HCT116 (cell line): Measurements from ENCODE around the gene CGRRF1.

Experiments used
- EZH2 ChIP-seq: fragments of 200-600 bp; sonication (generic); IDR thresholded peaks from 2 replicates; pipeline ENCODE4 v1.6.1; 2017; ENCODE audit warnings: antibody characterized with exemption, mixed run types
- EZH2phosphoT487 ChIP-seq: fragments of 200-600 bp; IDR thresholded peaks from 2 replicates; pipeline ENCODE4 v1.6.1; 2018; ENCODE audit warnings: antibody characterized with exemption, borderline replicate concordance
- POLR2A ChIP-seq: IDR thresholded peaks from 2 replicates; pipeline ENCODE4 v1.7.0; 2011; ENCODE audit warnings: borderline replicate concordance; ENCODE audit not compliant: insufficient read depth, insufficient read length; ENCODE audit errors: extremely low read depth
- POLR2AphosphoS5 ChIP-seq: IDR thresholded peaks from 2 replicates; pipeline ENCODE4 v1.6.1; 2011; ENCODE audit warnings: mild to moderate bottlenecking, low read depth, low read length, moderate library complexity
- RAD21 ChIP-seq: IDR thresholded peaks from 2 replicates; pipeline ENCODE4 v1.6.1; 2012; ENCODE audit warnings: low read depth, mild to moderate bottlenecking
- SIN3A ChIP-seq: IDR thresholded peaks from 2 replicates; pipeline ENCODE4 v1.6.1; 2012; ENCODE audit warnings: low read depth
- SP1 ChIP-seq: IDR thresholded peaks from 2 replicates; pipeline ENCODE4 v1.6.1; 2012; ENCODE audit warnings: low read depth
- SRF ChIP-seq: IDR thresholded peaks from 2 replicates; pipeline ENCODE4 v1.6.1; 2012; ENCODE audit warnings: low read depth
- TCF7L2 ChIP-seq: IDR thresholded peaks from 2 replicates; pipeline ENCODE4 v1.7.0; 2011; ENCODE audit warnings: borderline replicate concordance, inconsistent platforms; ENCODE audit not compliant: insufficient read depth, insufficient read length; ENCODE audit errors: extremely low read depth
- YY1 ChIP-seq: IDR thresholded peaks from 2 replicates; pipeline ENCODE4 v1.6.1; 2011; ENCODE audit warnings: low read length, low read depth, moderate library complexity, mild to moderate bottlenecking; ENCODE audit not compliant: insufficient replicate concordance; ENCODE audit errors: extremely low read depth
- TF ChIP-seq, protein P1 (sequence below), 3 experiments: fragments of 200-600 bp in 1 of 3; sonication (generic) in 1 of 3; IDR thresholded peaks in 2 of 3; conservative IDR thresholded peaks in 1 of 3; 2 replicates each; pipeline ENCODE4 v1.5.1; 2012 to 2017; ENCODE audit warnings: low read depth in 2 of 3, low read length in 2 of 3, antibody characterized with exemption in 1 of 3, borderline replicate concordance in 1 of 3, control low read depth in 1 of 3, mild to moderate bottlenecking in 1 of 3, mixed read lengths in 1 of 3, mixed run types in 1 of 3, moderate library complexity in 1 of 3; ENCODE audit not compliant: insufficient read depth in 1 of 3
- TF ChIP-seq, protein P2 (sequence below): IDR thresholded peaks from 2 replicates; pipeline ENCODE4 v1.6.1; 2012
- TF ChIP-seq, protein P3 (sequence below): IDR thresholded peaks from 2 replicates; pipeline ENCODE4 v1.6.1; 2012

DNA sequence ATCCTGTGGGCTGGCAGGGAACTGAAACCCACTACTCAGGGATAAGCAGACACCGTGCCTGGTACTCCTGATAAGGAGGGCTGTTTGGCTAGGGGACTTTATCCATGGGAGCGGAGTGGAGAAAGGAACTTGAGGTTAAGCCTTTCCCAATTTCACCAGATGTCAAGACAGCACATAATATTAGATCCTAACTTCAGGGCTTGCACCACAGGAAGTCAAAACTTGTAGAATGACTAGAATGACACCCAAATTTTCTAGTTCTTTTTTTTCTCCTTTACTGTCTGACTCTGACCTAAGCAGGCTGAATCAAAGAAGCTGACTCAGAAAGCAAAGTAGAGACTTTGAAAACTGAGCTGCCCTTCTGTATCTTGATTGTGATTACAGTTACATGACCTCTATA is 7.1 kb upstream of the CGRRF1 start:
- TF ChIP-seq RAD21, result no peak
- TF ChIP-seq, protein P1, sequence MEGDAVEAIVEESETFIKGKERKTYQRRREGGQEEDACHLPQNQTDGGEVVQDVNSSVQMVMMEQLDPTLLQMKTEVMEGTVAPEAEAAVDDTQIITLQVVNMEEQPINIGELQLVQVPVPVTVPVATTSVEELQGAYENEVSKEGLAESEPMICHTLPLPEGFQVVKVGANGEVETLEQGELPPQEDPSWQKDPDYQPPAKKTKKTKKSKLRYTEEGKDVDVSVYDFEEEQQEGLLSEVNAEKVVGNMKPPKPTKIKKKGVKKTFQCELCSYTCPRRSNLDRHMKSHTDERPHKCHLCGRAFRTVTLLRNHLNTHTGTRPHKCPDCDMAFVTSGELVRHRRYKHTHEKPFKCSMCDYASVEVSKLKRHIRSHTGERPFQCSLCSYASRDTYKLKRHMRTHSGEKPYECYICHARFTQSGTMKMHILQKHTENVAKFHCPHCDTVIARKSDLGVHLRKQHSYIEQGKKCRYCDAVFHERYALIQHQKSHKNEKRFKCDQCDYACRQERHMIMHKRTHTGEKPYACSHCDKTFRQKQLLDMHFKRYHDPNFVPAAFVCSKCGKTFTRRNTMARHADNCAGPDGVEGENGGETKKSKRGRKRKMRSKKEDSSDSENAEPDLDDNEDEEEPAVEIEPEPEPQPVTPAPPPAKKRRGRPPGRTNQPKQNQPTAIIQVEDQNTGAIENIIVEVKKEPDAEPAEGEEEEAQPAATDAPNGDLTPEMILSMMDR (IDR thresholded peaks at IDR 0.05 in 2 of 3, conservative IDR thresholded peaks at IDR 0.05 in 1 of 3; ENCODE audit: borderline replicate concordance in 1 of 3, insufficient read depth in 1 of 3, low read depth in 2 of 3, low read length in 2 of 3), result no peak
- no peak for TF ChIP-seq TCF7L2
- TF ChIP-seq POLR2AphosphoS5, result no peak
- no peak for TF ChIP-seq EZH2phosphoT487
- TF ChIP-seq SRF, result no peak
- no peak for TF ChIP-seq POLR2A
- TF ChIP-seq YY1, result no peak
- TF ChIP-seq, protein P2, sequence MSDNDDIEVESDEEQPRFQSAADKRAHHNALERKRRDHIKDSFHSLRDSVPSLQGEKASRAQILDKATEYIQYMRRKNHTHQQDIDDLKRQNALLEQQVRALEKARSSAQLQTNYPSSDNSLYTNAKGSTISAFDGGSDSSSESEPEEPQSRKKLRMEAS, result no peak
- TF ChIP-seq SP1, result no peak
- TF ChIP-seq, protein P3, sequence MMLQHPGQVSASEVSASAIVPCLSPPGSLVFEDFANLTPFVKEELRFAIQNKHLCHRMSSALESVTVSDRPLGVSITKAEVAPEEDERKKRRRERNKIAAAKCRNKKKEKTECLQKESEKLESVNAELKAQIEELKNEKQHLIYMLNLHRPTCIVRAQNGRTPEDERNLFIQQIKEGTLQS, result no peak
- no peak for TF ChIP-seq EZH2
- no peak for TF ChIP-seq SIN3A
